ENCODE results near the gene SHANK1.

DNA sequence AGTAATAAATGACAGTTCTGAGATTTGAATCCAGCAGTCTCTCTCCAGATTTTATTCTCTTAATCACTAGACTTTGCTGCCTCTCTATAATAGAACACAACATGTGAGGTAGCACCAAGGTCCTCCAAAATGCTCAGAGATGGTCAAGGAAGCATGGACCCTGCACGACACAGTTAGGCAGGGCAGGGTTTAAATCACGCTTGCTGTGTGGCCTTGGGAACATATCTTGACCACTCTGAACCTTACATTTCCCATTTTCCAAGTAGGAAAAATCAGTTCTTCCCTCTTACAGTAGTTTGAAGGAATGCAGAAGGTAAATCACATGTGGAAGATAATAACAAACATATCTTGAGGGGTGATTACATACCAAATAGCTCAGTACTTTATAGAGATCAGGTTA is 86.2 kb downstream of the SHANK1 start:
- no peak for TF ChIP-seq CEBPB (IDR thresholded peaks at IDR 0.05)
- TF ChIP-seq, protein P1, sequence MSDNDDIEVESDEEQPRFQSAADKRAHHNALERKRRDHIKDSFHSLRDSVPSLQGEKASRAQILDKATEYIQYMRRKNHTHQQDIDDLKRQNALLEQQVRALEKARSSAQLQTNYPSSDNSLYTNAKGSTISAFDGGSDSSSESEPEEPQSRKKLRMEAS (IDR thresholded peaks at IDR 0.05), result no peak
- no peak for TF ChIP-seq EP300 (IDR thresholded peaks at IDR 0.05; ENCODE audit: borderline replicate concordance)

Measured in Ishikawa (cell line).